Esophagus squamous epithelium (tissue), 5 donors: ENCODE data around the gene NXN. TPM values are rescaled to one million over a fixed set of nuclear protein-coding genes. Genes with fewer than 3 reads are reported as not detected.

Experiments
- DNase-seq: peaks from one replicate; lab custom pipeline; 2025; lab: John Stamatoyannopoulos, UW
- H3K27ac ChIP-seq, 4 donors: fragments of 200-600 bp; sonication (generic); one replicate each; pipeline ENCODE4 v1.5.1; 2016 to 2019; ENCODE audit warnings: mild to moderate bottlenecking in 1 of 4
- H3K27me3 ChIP-seq, 4 donors: fragments of 200-600 bp; sonication (generic); 1 replicate in 3 of 4; 2 replicates in 1 of 4; pipeline versions ENCODE4 v1.5.1 to v1.6.0; 2017 to 2021; ENCODE audit warnings: antibody characterized with exemption in 1 of 4
- H3K36me3 ChIP-seq, 3 donors: fragments of 200-600 bp; sonication (generic); one replicate each; pipeline ENCODE4 v1.5.1; 2016 to 2019
- H3K4me1 ChIP-seq, 3 donors: fragments of 200-600 bp; sonication (generic); one replicate each; pipeline ENCODE4 v1.5.1; 2017 to 2019
- H3K4me3 ChIP-seq, 4 donors: fragments of 200-600 bp; sonication (generic); 1 replicate in 3 of 4; 2 replicates in 1 of 4; pipeline ENCODE4 v1.5.1; 2016 to 2019; ENCODE audit warnings: mild to moderate bottlenecking in 2 of 4, moderate library complexity in 1 of 4
- H3K9me3 ChIP-seq, 3 donors: fragments of 200-600 bp; sonication (generic); one replicate each; pipeline ENCODE4 v1.5.1; 2016 to 2019
- CTCF ChIP-seq, 6 experiments: fragments of 450-650 bp in 4 of 6; fragments of 200-600 bp in 2 of 6; sonication (generic) in 2 of 6; IDR thresholded peaks; one replicate each; pipeline ENCODE4 v1.5.1; 2016 to 2019; ENCODE audit warnings: antibody characterized with exemption in 6 of 6, mild to moderate bottlenecking in 4 of 6, moderate library complexity in 4 of 6
- POLR2A ChIP-seq, 4 donors: fragments of 450-650 bp; IDR thresholded peaks; one replicate each; pipeline ENCODE4 v1.6.1; 2017; ENCODE audit warnings: antibody characterized with exemption in 4 of 4, mild to moderate bottlenecking in 4 of 4, moderate library complexity in 3 of 4
- WGBS, 2 donors: methylation state at CpG; one replicate each; pipeline ENCODE4 v1.1.5; 2018; 5-methylcytosine and 5-hydroxymethylcytosine counted together
- intact Hi-C: fragments of 100-400 bp; cut with DNase I; formaldehyde crosslinking; loops from one replicate; pipeline ENCODE4 v1.15.0; 2022
- total RNA-seq, 4 donors: library from RNA; depleted of rRNA; stranded (reverse); fragments of >200 nt; gene quantifications; one replicate each; pipeline ENCODE4 v1.1.0, GENCODE V29; 2016
- donor health status: DM: yes; HTN: yes; CAD: no.

Gene NXN
- total RNA-seq, 4 donors from 2014 or later = 19.5 to 34.9 (median 28.7) TPM

GRCh38 chr17:812638-813204 lies 166.9 kb downstream of the NXN start:
- peaks cover 0 to 74% (median 7%) of the 10 kb centered on the region in 3 donors for H3K36me3 ChIP-seq
- WGBS, 2 donors = 87 to 93% methylated on average over 14 of the region's 14 CpGs
- peaks cover 0 to 8% (median 0%) of the 10 kb centered on the region in 3 donors for H3K4me1 ChIP-seq
- no peaks in the 10 kb centered on the region for H3K9me3 ChIP-seq
- H3K27me3 ChIP-seq = no peaks in the 10 kb centered on the region
- DNase-seq = no peak
- no peak for TF ChIP-seq POLR2A (IDR thresholded peaks at IDR 0.05)
- no peak for TF ChIP-seq CTCF (IDR thresholded peaks at IDR 0.05)
- H3K27ac ChIP-seq = no peak overlapping the region
- no peak overlapping the region for H3K4me3 ChIP-seq
- intact Hi-C loops = no loop called here

GRCh38 chr17:811051-811784 lies 168.4 kb downstream of the NXN start:
- no peak overlapping the region for H3K4me3 ChIP-seq
- H3K27me3 ChIP-seq = no peaks in the 10 kb centered on the region
- 78 to 88% methylated on average over 13 to 14 of the region's 29 CpGs for WGBS, 2 donors
- DNase-seq = no peak
- H3K27ac ChIP-seq = no peak overlapping the region
- peaks cover 0 to 8% (median 0%) of the 10 kb centered on the region in 3 donors for H3K4me1 ChIP-seq
- H3K36me3 ChIP-seq = peaks cover 0 to 74% (median 7%) of the 10 kb centered on the region in 3 donors
- no peak for TF ChIP-seq CTCF (IDR thresholded peaks at IDR 0.05)
- no peak for TF ChIP-seq POLR2A (IDR thresholded peaks at IDR 0.05)
- intact Hi-C loops = no loop called here
- H3K9me3 ChIP-seq = no peaks in the 10 kb centered on the region

GRCh38 chr17:807523-808294 lies 171.9 kb downstream of the NXN start:
- TF ChIP-seq POLR2A (IDR thresholded peaks at IDR 0.05) = no peak
- no peak for TF ChIP-seq CTCF (IDR thresholded peaks at IDR 0.05)
- intact Hi-C loops = no loop called here
- WGBS, 2 donors = 91 to 94% methylated on average over 3 to 8 of the region's 28 CpGs
- Histone ChIP-seq H3K27me3 (no peaks in the 10 kb centered on the region), H3K4me1 (no peaks in the 10 kb centered on the region), H3K4me3 (no peak overlapping the region), H3K27ac (no peak overlapping the region), H3K36me3 (peaks cover 0 to 74% (median 0%) of the 10 kb centered on the region in 3 donors), H3K9me3 (no peaks in the 10 kb centered on the region)
- no peak for DNase-seq

- Histone ChIP-seq H3K4me3 (no peak overlapping the region), H3K9me3 (no peaks in the 10 kb centered on the region), H3K36me3 (peaks cover 0 to 74% (median 0%) of the 10 kb centered on the region in 3 donors), H3K27me3 (no peaks in the 10 kb centered on the region), H3K27ac (no peak overlapping the region), H3K4me1 (no peaks in the 10 kb centered on the region)
- DNase-seq = no peak
- intact Hi-C loops = no loop called here
- no peak for TF ChIP-seq CTCF (IDR thresholded peaks at IDR 0.05)
- WGBS, 2 donors = 89 to 92% methylated on average over 14 to 15 of the region's 33 CpGs
Measured at GRCh38 chr17:806781-807522, 172.6 kb downstream of the NXN start.
